ENCODE measurements around the gene GAREM2.

The GAREM2 gene

DNA sequence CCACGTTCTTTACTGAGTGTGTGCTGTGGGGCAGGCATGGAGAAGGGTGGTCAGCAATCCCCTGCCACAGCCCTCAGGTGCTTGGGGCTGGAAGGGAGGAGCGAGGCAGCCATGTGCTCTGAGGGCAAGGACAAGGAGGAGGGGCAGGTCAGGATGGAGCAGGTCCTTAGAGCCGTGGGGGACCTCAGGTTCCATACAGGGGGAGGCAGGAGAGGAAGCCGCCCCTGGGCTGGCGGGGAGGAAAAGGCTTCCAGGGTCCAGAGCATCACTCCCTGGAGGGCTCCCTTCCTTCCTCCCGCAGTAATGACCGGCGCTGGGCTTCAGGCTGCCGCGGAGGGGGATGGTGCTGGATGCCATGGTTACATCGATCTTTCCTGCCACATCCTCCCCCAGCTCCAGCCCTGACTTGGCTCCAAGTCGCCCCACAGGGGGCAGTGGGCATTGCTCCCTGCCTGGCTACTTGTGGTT is 6.6 kb downstream of the GAREM2 start:
- no peak overlapping the region for H3K27ac ChIP-seq (ENCODE audit: extremely low read depth, low read depth, low read length)
- TF ChIP-seq ZNF433 (tag by site-specific recombination; IDR thresholded peaks at IDR 0.05; ENCODE audit: low read depth): no peak
- TF ChIP-seq ZNF350 (tag by site-specific recombination; IDR thresholded peaks at IDR 0.05): no peak
- no peak for TF ChIP-seq ZNF792 (tag by site-specific recombination; IDR thresholded peaks at IDR 0.05)
- no peak for TF ChIP-seq YY2 (tag by site-specific recombination; IDR thresholded peaks at IDR 0.05)
- TF ChIP-seq ZNF324 (tag by site-specific recombination; IDR thresholded peaks at IDR 0.05): no peak
- TF ChIP-seq GLIS2 (tag by site-specific recombination; IDR thresholded peaks at IDR 0.05): no peak
- no peak for TF ChIP-seq KLF16 (tag by site-specific recombination; IDR thresholded peaks at IDR 0.05)
- TF ChIP-seq ZNF221 (tag by site-specific recombination; IDR thresholded peaks at IDR 0.05; ENCODE audit: borderline replicate concordance): no peak
- no peak for TF ChIP-seq GLI4 (tag by site-specific recombination; IDR thresholded peaks at IDR 0.05)
- no peak for TF ChIP-seq ZNF426 (tag by site-specific recombination; IDR thresholded peaks at IDR 0.05)
- no peak for TF ChIP-seq RBAK (tag by site-specific recombination; IDR thresholded peaks at IDR 0.05)
- no peak for TF ChIP-seq ZNF23 (tag by site-specific recombination; IDR thresholded peaks at IDR 0.05; ENCODE audit: borderline replicate concordance)

DNA sequence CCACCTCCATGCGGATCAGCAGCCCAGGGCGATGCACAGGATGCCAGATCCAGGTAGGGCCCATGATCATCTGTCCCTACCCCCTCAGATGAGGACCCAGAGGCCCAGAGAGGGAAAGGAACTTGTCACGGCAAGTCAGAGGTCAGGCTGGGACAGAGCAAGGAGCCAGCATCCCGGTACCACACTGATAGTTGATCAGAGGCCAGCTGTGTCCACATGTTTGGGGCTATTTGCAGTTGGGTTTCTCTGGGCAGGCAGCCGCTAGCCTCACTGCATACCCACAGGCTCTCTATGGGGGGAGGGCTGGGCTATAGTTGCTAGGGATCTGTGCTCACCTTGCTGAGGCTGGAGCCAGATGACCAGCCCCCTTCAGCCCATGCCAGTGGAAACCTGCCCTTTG is 9.6 kb downstream of the GAREM2 start:
- CTCF ChIA-PET: no interaction called here
- POLR2A ChIA-PET: no interaction called here
- Histone ChIP-seq H3K4me1 (ENCODE audit: control insufficient read depth, insufficient read depth, low read length) (no peaks in the 10 kb centered on the region), H3K9me3 (ENCODE audit: control insufficient read depth, insufficient read depth, low read depth, low read length) (no peaks in the 10 kb centered on the region), H3K27ac (ENCODE audit: extremely low read depth, low read depth, low read length) (no peak overlapping the region), H3K36me3 (ENCODE audit: control insufficient read depth in 2 of 2, insufficient read depth in 1 of 2, low read length in 2 of 2) (peaks cover 0 to 45% of the 10 kb centered on the region in 2 experiments; a peak in 1 of 3 replicates), H3K4me3 (ENCODE audit: low read depth, low read length) (no peak overlapping the region)
- no peak for TF ChIP-seq MZF1 (tag by site-specific recombination; IDR thresholded peaks at IDR 0.05; ENCODE audit: borderline replicate concordance)
- 0 out of 2 replicates have a peak, but pooled peaks have one; percentile 23 for TF ChIP-seq ZBTB17 (tag by site-specific recombination; IDR thresholded peaks at IDR 0.05)

More for the DNA sequence above, 6.6 kb downstream of the GAREM2 start:
- H3K4me1 ChIP-seq (ENCODE audit: control insufficient read depth, insufficient read depth, low read length): no peaks in the 10 kb centered on the region; the same call in 1 of the 2 replicates
- ChIA-PET CTCF (no interaction called here), POLR2A (no interaction called here)
- H3K9me3 ChIP-seq (ENCODE audit: control insufficient read depth, insufficient read depth, low read depth, low read length): no peaks in the 10 kb centered on the region
- no peak overlapping the region for H3K4me3 ChIP-seq (ENCODE audit: low read depth, low read length)
- H3K36me3 ChIP-seq (ENCODE audit: control insufficient read depth in 2 of 2, insufficient read depth in 1 of 2, low read length in 2 of 2): peaks cover 0 to 48% of the 10 kb centered on the region in 2 experiments; a peak in 2 of 3 replicates

DNA sequence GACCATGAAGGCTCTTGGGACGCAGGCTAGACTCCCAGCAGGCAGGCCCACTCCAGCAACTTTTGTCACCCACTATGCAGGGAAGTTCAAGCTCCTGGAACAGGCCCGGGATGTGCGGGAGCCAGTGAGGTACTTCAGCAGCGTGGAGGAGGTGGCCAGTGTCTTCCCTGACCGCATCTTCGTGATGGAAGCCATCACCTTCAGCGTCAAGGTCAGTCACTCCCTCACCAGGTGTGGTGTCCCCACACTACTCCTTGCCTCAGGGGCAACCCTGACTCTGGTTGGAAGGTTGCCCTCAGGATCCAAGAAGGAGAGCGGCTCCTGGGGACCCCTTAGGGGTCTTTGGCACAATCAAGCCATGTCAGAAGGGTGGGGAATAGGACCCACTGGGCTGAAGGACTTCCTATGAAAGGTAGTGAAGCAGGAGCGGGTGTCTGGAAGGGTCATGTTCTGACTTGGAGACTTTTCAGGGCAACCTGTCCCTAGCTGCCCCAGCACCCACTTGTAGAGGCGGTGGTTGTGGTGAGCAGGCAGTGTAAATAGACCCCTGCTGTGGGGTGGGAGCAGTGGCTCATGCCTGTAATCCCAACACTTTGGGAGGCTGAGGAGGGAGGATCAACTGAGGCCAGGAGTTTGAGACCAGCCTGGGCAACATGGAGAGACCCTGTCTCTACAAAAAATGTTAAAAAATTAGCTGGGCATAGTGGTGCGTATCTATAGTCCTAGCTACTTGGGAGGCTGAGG is 10.2 kb downstream of the GAREM2 start:
- H3K4me3 ChIP-seq (ENCODE audit: low read depth, low read length): no peak overlapping the region
- H3K4me1 ChIP-seq (ENCODE audit: control insufficient read depth, insufficient read depth, low read length): no peaks in the 10 kb centered on the region
- ChIA-PET POLR2A (no interaction called here), CTCF (no interaction called here)
- H3K9me3 ChIP-seq (ENCODE audit: control insufficient read depth, insufficient read depth, low read depth, low read length): no peaks in the 10 kb centered on the region
- TF ChIP-seq ZNF473 (tag by site-specific recombination; IDR thresholded peaks at IDR 0.05) (no peak), HOXC10 (CRISPR knock-in tag; IDR thresholded peaks at IDR 0.05) (no peak)
- no peak overlapping the region for H3K27ac ChIP-seq (ENCODE audit: extremely low read depth, low read depth, low read length)
- H3K36me3 ChIP-seq (ENCODE audit: control insufficient read depth in 2 of 2, insufficient read depth in 1 of 2, low read length in 2 of 2): peaks cover 0 to 42% of the 10 kb centered on the region in 2 experiments; a peak in 1 of 3 replicates

GRCh38 chr2:26184121-26184520 is 11.2 kb downstream of the GAREM2 start:
- H3K27ac ChIP-seq (ENCODE audit: extremely low read depth, low read depth, low read length): no peak overlapping the region
- H3K36me3 ChIP-seq (ENCODE audit: control insufficient read depth in 2 of 2, insufficient read depth in 1 of 2, low read length in 2 of 2): peaks cover 0 to 52% of the 10 kb centered on the region in 2 experiments; a peak in 1 of 3 replicates
- ChIA-PET POLR2A (no interaction called here), CTCF (interaction anchor here (0.9 kb wide), 1 partner anchor 332 kb away, joined by 3 read pairs; no protein-coding TSS in a partner anchor)
- no peaks in the 10 kb centered on the region for H3K4me1 ChIP-seq (ENCODE audit: control insufficient read depth, insufficient read depth, low read length)
- H3K4me3 ChIP-seq (ENCODE audit: low read depth, low read length): no peak overlapping the region
- H3K9me3 ChIP-seq (ENCODE audit: control insufficient read depth, insufficient read depth, low read depth, low read length): no peaks in the 10 kb centered on the region
- TF ChIP-seq ZNF423 (tag by site-specific recombination; IDR thresholded peaks at IDR 0.05): no peak
- no peak for TF ChIP-seq ZNF529 (tag by site-specific recombination; IDR thresholded peaks at IDR 0.05; ENCODE audit: insufficient replicate concordance)
- TF ChIP-seq ZNF132 (tag by site-specific recombination; IDR thresholded peaks at IDR 0.05; ENCODE audit: borderline replicate concordance): no peak
- TF ChIP-seq ZNF654 (tag by site-specific recombination; IDR thresholded peaks at IDR 0.05; ENCODE audit: low read depth): no peak
- TF ChIP-seq ZNF221 (tag by site-specific recombination; IDR thresholded peaks at IDR 0.05; ENCODE audit: borderline replicate concordance): no peak
- TF ChIP-seq ZNF184 (tag by site-specific recombination; IDR thresholded peaks at IDR 0.05): no peak
- TF ChIP-seq OVOL3 (tag by site-specific recombination; IDR thresholded peaks at IDR 0.05): no peak
- TF ChIP-seq GLIS1 (tag by site-specific recombination; IDR thresholded peaks at IDR 0.05): no peak
- TF ChIP-seq ZBTB7A (tag by site-specific recombination; IDR thresholded peaks at IDR 0.05; ENCODE audit: low read depth): no peak
- TF ChIP-seq ZNF174 (tag by site-specific recombination; IDR thresholded peaks at IDR 0.05): no peak
- no peak for TF ChIP-seq WT1 (tag by site-specific recombination; IDR thresholded peaks at IDR 0.05)
- TF ChIP-seq FEZF1 (tag by site-specific recombination; IDR thresholded peaks at IDR 0.05): no peak
- TF ChIP-seq ZNF324 (tag by site-specific recombination; IDR thresholded peaks at IDR 0.05): no peak
